A549 (cell line): ENCODE measurements around the gene ZFHX3.

Source experiments
- BHLHE40 ChIP-seq: IDR thresholded peaks from 2 replicates; pipeline ENCODE4 v1.6.1; 2012; ENCODE audit warnings: low read depth, low read length, inconsistent platforms
- EHMT2 ChIP-seq: fragments of 200-600 bp; sonication (generic); IDR thresholded peaks from 2 replicates; pipeline ENCODE4 v1.6.1; 2016; ENCODE audit warnings: antibody characterized with exemption, low read depth, mild to moderate bottlenecking, moderate library complexity
- EP300 ChIP-seq, 2 experiments: fragments of >200 bp; sonication (Bioruptor Twin); formaldehyde crosslinking; IDR thresholded peaks; 2 replicates in 1 of 2; 3 replicates in 1 of 2; pipeline ENCODE4 v1.6.1; 2016 to 2017
- KDM5A ChIP-seq: fragments of 200-600 bp; sonication (generic); IDR thresholded peaks from 2 replicates; pipeline ENCODE4 v1.6.1; 2016; ENCODE audit warnings: antibody characterized with exemption, mild to moderate bottlenecking
- POLR2A ChIP-seq: IDR thresholded peaks from 2 replicates; pipeline ENCODE4 v1.6.1; 2012; ENCODE audit warnings: mild to moderate bottlenecking, low read length
- RAD21 ChIP-seq, 2 experiments: fragments of >200 bp in 1 of 2; sonication (Bioruptor Twin) in 1 of 2; formaldehyde crosslinking in 1 of 2; IDR thresholded peaks in 1 of 2; conservative IDR thresholded peaks in 1 of 2; 2 replicates in 1 of 2; 3 replicates in 1 of 2; pipeline ENCODE4 v1.6.1; 2012 to 2018; ENCODE audit warnings: inconsistent platforms in 1 of 2
- ZSCAN20 ChIP-seq: fragments of 250-450 bp; sonication (Bioruptor Pico); IDR thresholded peaks from 2 replicates; pipeline ENCODE4 v1.8.0; 2022; ENCODE audit warnings: mild to moderate bottlenecking, moderate library complexity
- TF ChIP-seq, protein P1 (sequence below): fragments of >200 bp; sonication (Bioruptor Twin); formaldehyde crosslinking; IDR thresholded peaks from 3 replicates; pipeline ENCODE4 v1.5.1; 2016
- TF ChIP-seq, protein P2 (sequence below): fragments of 450-650 bp; IDR thresholded peaks from 2 replicates; pipeline ENCODE4 v1.6.1; 2014; ENCODE audit warnings: antibody characterized with exemption
- TF ChIP-seq, protein P3 (sequence below): IDR thresholded peaks from 2 replicates; pipeline ENCODE4 v1.6.1; 2012

DNA sequence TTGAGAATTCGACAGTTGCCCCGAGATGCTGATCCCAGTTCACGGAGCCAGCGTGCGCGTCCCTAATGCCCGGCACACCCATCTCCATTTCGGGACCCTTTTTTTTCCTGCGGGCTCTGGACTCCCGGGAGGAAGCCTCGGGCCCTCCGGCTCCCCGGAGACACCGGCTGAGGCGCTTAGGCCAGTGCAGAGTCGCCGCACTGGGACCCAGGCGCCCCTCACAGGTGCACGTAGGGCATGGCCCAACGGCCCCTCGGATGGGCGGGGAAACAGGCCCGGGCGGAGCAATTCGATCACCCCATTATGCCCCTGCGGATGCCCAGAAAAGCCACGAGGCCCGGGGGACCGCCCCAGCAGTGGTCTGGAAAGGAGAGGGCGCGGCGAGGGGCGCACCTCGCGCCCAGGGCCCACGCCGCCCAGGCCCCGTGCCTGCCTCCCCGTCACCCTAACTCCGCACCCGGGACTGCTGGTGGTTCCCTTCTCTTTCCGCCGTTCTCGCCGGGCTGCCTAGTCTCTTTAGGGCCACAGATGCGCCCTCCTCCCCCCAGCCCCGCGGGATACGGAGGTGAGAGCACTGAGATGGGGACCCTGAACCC is 18.5 kb upstream of the ZFHX3 start:
- no peak for TF ChIP-seq EP300 (IDR thresholded peaks at IDR 0.05)
- no peak for TF ChIP-seq KDM5A
- no peak for TF ChIP-seq BHLHE40
- TF ChIP-seq, protein P1, sequence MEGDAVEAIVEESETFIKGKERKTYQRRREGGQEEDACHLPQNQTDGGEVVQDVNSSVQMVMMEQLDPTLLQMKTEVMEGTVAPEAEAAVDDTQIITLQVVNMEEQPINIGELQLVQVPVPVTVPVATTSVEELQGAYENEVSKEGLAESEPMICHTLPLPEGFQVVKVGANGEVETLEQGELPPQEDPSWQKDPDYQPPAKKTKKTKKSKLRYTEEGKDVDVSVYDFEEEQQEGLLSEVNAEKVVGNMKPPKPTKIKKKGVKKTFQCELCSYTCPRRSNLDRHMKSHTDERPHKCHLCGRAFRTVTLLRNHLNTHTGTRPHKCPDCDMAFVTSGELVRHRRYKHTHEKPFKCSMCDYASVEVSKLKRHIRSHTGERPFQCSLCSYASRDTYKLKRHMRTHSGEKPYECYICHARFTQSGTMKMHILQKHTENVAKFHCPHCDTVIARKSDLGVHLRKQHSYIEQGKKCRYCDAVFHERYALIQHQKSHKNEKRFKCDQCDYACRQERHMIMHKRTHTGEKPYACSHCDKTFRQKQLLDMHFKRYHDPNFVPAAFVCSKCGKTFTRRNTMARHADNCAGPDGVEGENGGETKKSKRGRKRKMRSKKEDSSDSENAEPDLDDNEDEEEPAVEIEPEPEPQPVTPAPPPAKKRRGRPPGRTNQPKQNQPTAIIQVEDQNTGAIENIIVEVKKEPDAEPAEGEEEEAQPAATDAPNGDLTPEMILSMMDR: no peak
- TF ChIP-seq, protein P2, sequence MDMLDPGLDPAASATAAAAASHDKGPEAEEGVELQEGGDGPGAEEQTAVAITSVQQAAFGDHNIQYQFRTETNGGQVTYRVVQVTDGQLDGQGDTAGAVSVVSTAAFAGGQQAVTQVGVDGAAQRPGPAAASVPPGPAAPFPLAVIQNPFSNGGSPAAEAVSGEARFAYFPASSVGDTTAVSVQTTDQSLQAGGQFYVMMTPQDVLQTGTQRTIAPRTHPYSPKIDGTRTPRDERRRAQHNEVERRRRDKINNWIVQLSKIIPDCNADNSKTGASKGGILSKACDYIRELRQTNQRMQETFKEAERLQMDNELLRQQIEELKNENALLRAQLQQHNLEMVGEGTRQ: no peak
- no peak for TF ChIP-seq RAD21 (conservative IDR thresholded peaks at IDR 0.05 in 1 of 2, IDR thresholded peaks at IDR 0.05 in 1 of 2)
- TF ChIP-seq, protein P3, sequence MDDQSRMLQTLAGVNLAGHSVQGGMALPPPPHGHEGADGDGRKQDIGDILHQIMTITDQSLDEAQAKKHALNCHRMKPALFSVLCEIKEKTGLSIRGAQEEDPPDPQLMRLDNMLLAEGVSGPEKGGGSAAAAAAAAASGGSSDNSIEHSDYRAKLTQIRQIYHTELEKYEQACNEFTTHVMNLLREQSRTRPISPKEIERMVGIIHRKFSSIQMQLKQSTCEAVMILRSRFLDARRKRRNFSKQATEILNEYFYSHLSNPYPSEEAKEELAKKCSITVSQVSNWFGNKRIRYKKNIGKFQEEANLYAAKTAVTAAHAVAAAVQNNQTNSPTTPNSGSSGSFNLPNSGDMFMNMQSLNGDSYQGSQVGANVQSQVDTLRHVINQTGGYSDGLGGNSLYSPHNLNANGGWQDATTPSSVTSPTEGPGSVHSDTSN: no peak
- no peak for TF ChIP-seq EHMT2
- no peak for TF ChIP-seq ZSCAN20 (CRISPR knock-in tag)
- no peak for TF ChIP-seq POLR2A
